MM.1S (cell line): ENCODE results near the gene SS18.
A peak's percentile ranks its signal among the peaks of the same experiment; 100 is the strongest.

Experiments
- DNase-seq: peaks from one replicate; pipeline ENCODE4 v3.0.0-alpha.2; 2015
- H2AFZ ChIP-seq: fragments of 300-600 bp; sonication (generic); 2 replicates; pipeline ENCODE4 v1.6.0; 2016; ENCODE audit warnings: antibody characterized with exemption, low read length
- H3F3A ChIP-seq: fragments of 300-600 bp; sonication (generic); 2 replicates; pipeline ENCODE4 v1.6.1; 2016; ENCODE audit warnings: mild to moderate bottlenecking, antibody characterized with exemption, low read length, moderate library complexity, mixed read lengths; ENCODE audit not compliant: insufficient read depth
- H3K27ac ChIP-seq: fragments of 300-600 bp; sonication (generic); 2 replicates; pipeline ENCODE4 v1.5.1; 2016; ENCODE audit warnings: mild to moderate bottlenecking, low read length
- H3K27me3 ChIP-seq: fragments of 300-600 bp; sonication (generic); replicated peaks from 2 replicates; pipeline ENCODE4 v1.6.0; 2016; ENCODE audit warnings: low read length; ENCODE audit not compliant: insufficient read depth
- H3K36me3 ChIP-seq: fragments of 300-600 bp; sonication (generic); replicated peaks from 2 replicates; pipeline ENCODE4 v1.6.1; 2016; ENCODE audit warnings: mild to moderate bottlenecking, low read length, mixed read lengths; ENCODE audit not compliant: insufficient read depth
- H3K4me1 ChIP-seq: fragments of 300-600 bp; sonication (generic); 2 replicates; pipeline ENCODE4 v1.6.1; 2016; ENCODE audit warnings: low read length, mixed read lengths
- H3K4me2 ChIP-seq: fragments of 300-600 bp; sonication (generic); 2 replicates; pipeline ENCODE4 v1.6.0; 2016; ENCODE audit warnings: low read depth, low read length
- H3K4me3 ChIP-seq: fragments of 300-600 bp; sonication (generic); 2 replicates; pipeline ENCODE4 v1.5.1; 2016; ENCODE audit warnings: low read length, mixed read lengths
- H3K79me2 ChIP-seq: fragments of 300-600 bp; sonication (generic); 2 replicates; pipeline ENCODE4 v1.6.1; 2016; ENCODE audit warnings: mixed run types, low read length, mixed read lengths
- H3K9ac ChIP-seq: fragments of 300-600 bp; sonication (generic); 2 replicates; pipeline ENCODE4 v1.6.1; 2016; ENCODE audit warnings: low read length, mixed read lengths
- H3K9me2 ChIP-seq: fragments of 300-600 bp; sonication (generic); replicated peaks from 2 replicates; pipeline ENCODE4 v1.6.1; 2016; ENCODE audit warnings: mild to moderate bottlenecking, low read length, mixed read lengths; ENCODE audit not compliant: insufficient read depth
- H3K9me3 ChIP-seq: fragments of 300-600 bp; sonication (generic); replicated peaks from 2 replicates; pipeline ENCODE4 v1.6.1; 2016; ENCODE audit warnings: mild to moderate bottlenecking, low read length, mixed read lengths; ENCODE audit not compliant: insufficient read depth
- H4K20me1 ChIP-seq: fragments of 300-600 bp; sonication (generic); 2 replicates; pipeline ENCODE4 v1.6.1; 2016; ENCODE audit warnings: mild to moderate bottlenecking, low read length, moderate library complexity, mixed read lengths; ENCODE audit not compliant: insufficient read depth
- CTCF ChIP-seq: fragments of 300-600 bp; sonication (generic); IDR thresholded peaks from 2 replicates; pipeline ENCODE4 v1.5.1; 2016; ENCODE audit warnings: antibody characterized with exemption, low read length, mixed read lengths
- EZH2 ChIP-seq: fragments of 300-600 bp; sonication (generic); optimal IDR thresholded peaks from 2 replicates; pipeline ENCODE3; 2017; ENCODE audit warnings: low read depth, mild to moderate bottlenecking, antibody characterized with exemption, low read length, mixed read lengths
- EZH2phosphoT487 ChIP-seq: fragments of 300-600 bp; sonication (generic); IDR thresholded peaks from 2 replicates; pipeline ENCODE4 v1.6.1; 2018; ENCODE audit warnings: antibody characterized with exemption, low read length

SS18 gene

GRCh38 chr18:25990473-25990872 lies 99.9 kb downstream of the SS18 start:
- TF ChIP-seq EZH2phosphoT487 = no peak
- TF ChIP-seq EZH2 = no peak
- TF ChIP-seq CTCF = no peak
- no peak overlapping the region for H3K9ac ChIP-seq
- no peaks in the 10 kb centered on the region for H4K20me1 ChIP-seq

GRCh38 chr18:25985707-25986394 lies 104.6 kb downstream of the SS18 start:
- H3K4me1 ChIP-seq = no peaks in the 10 kb centered on the region
- H2AFZ ChIP-seq = no peak overlapping the region
- H3K9me2 ChIP-seq = no peaks in the 10 kb centered on the region
- H3K4me3 ChIP-seq = no peak overlapping the region
- DNase-seq = no peak
- no peaks in the 10 kb centered on the region for H3K27me3 ChIP-seq
- no peaks in the 10 kb centered on the region for H4K20me1 ChIP-seq
- H3K79me2 ChIP-seq = no peaks in the 10 kb centered on the region
- no peak overlapping the region for H3K4me2 ChIP-seq
- no peak overlapping the region for H3K9ac ChIP-seq
- TF ChIP-seq CTCF = no peak
- H3F3A ChIP-seq = no peaks in the 10 kb centered on the region
- no peaks in the 10 kb centered on the region for H3K36me3 ChIP-seq
- no peaks in the 10 kb centered on the region for H3K9me3 ChIP-seq
- H3K27ac ChIP-seq = no peak overlapping the region

More at GRCh38 chr18:25990473-25990872, 99.9 kb downstream of the SS18 start:
- Histone ChIP-seq H3K36me3 (no peaks in the 10 kb centered on the region), H2AFZ (no peak overlapping the region), H3K4me2 (no peak overlapping the region), H3K27me3 (no peaks in the 10 kb centered on the region), H3K4me1 (no peaks in the 10 kb centered on the region), H3K9me3 (no peaks in the 10 kb centered on the region), H3F3A (no peaks in the 10 kb centered on the region), H3K4me3 (no peak overlapping the region), H3K79me2 (no peaks in the 10 kb centered on the region), H3K9me2 (no peaks in the 10 kb centered on the region), H3K27ac (no peak overlapping the region)
- no peak for DNase-seq

GRCh38 chr18:25983730-25984129 lies 106.7 kb downstream of the SS18 start:
- Histone ChIP-seq H3F3A (peaks cover 6% of the 10 kb centered on the region; the same call in 1 of the 2 replicates), H3K27me3 (no peaks in the 10 kb centered on the region)
- DNase-seq = peak; percentile 2

More at GRCh38 chr18:25983730-25984129, 106.7 kb downstream of the SS18 start:
- no peaks in the 10 kb centered on the region for H4K20me1 ChIP-seq
- no peak overlapping the region for H3K4me3 ChIP-seq
- peaks cover 5% of the 10 kb centered on the region; the same call in 1 of the 2 replicates for H3K4me1 ChIP-seq
- no peak overlapping the region for H2AFZ ChIP-seq
- H3K9me2 ChIP-seq = no peaks in the 10 kb centered on the region
- H3K79me2 ChIP-seq = no peaks in the 10 kb centered on the region
- H3K9ac ChIP-seq = no peak overlapping the region
- H3K36me3 ChIP-seq = no peaks in the 10 kb centered on the region
- H3K9me3 ChIP-seq = no peaks in the 10 kb centered on the region
- H3K4me2 ChIP-seq = no peak overlapping the region
- no peak overlapping the region for H3K27ac ChIP-seq
- TF ChIP-seq EZH2 (no peak), CTCF (no peak), EZH2phosphoT487 (no peak)
